Urinary bladder (tissue), 4 donors: ENCODE results near the gene CARD19. TPM values are rescaled to one million over a fixed set of nuclear protein-coding genes. Genes with fewer than 3 reads are reported as not detected.
"Not testable (repeated sequence)": the region's sequence is repeated elsewhere in the genome, so short reads cannot be mapped to it uniquely, and the experiment has no call there.

ENCODE experiments used
- DNase-seq: peaks from one replicate; pipeline ENCODE4 v3.0.0-alpha.2; 2015; ENCODE audit errors: extremely low spot score
- H3K27ac ChIP-seq: one replicate; pipeline ENCODE4 v1.5.1; 2013; ENCODE audit warnings: low read depth, mild to moderate bottlenecking, moderate library complexity
- H3K36me3 ChIP-seq: one replicate; pipeline ENCODE4 v1.6.1; 2013; ENCODE audit warnings: mild to moderate bottlenecking, moderate library complexity; ENCODE audit not compliant: insufficient read depth
- H3K4me1 ChIP-seq: one replicate; pipeline ENCODE4 v1.6.1; 2013; ENCODE audit warnings: mild to moderate bottlenecking, moderate library complexity; ENCODE audit not compliant: insufficient read depth
- H3K4me3 ChIP-seq: one replicate; pipeline ENCODE4 v1.5.1; 2013; ENCODE audit warnings: low read depth, low read length
- WGBS: extraction: QIAGEN DNeasy Blood & Tissue Kit; methylation state at CpG from one replicate; pipeline ENCODE4 v1.1.7; 2013; 5-methylcytosine and 5-hydroxymethylcytosine counted together
- polyA plus RNA-seq: library from polyadenylated mRNA; stranded (reverse); fragments of 200-250 nt; gene quantifications from one replicate; pipeline ENCODE4 v1.2.3, GENCODE V29; 2013
- total RNA-seq: library from RNA; depleted of rRNA; stranded (reverse); fragments of >200 nt; gene quantifications from one replicate; pipeline ENCODE4 v1.2.3, GENCODE V29; 2014
- donor health status: healthy with polysubstance abuse.
- donor health status: healthy.

The CARD19 gene
- total and polyA plus RNA-seq, 2 donors = 14.8 to 77.0 TPM

- no peak overlapping the region for H3K27ac ChIP-seq
- no peaks in the 10 kb centered on the region for H3K36me3 ChIP-seq
- H3K4me3 ChIP-seq = no peak overlapping the region
- DNase-seq = no peak
- WGBS = 79% methylated on average over 7 of the region's 7 CpGs
- peaks cover 2% of the 10 kb centered on the region for H3K4me1 ChIP-seq
Observed at GRCh38 chr9:93138171-93138764, 42.3 kb downstream of the CARD19 start.

GRCh38 chr9:93139365-93140182, 43.6 kb downstream of the CARD19 start:
- Histone ChIP-seq H3K36me3 (no peaks in the 10 kb centered on the region), H3K4me3 (no peak overlapping the region), H3K27ac (no peak overlapping the region), H3K4me1 (peaks cover 2% of the 10 kb centered on the region)
- WGBS = 89% methylated on average over 16 of the region's 16 CpGs
- no peak for DNase-seq

GRCh38 chr9:93141771-93142483, 45.9 kb downstream of the CARD19 start:
- WGBS = 74% methylated on average over 8 of the region's 8 CpGs
- Histone ChIP-seq H3K27ac (peak overlapping the region; percentile 75), H3K36me3 (no peaks in the 10 kb centered on the region), H3K4me1 (peaks cover 2% of the 10 kb centered on the region), H3K4me3 (no peak overlapping the region)
- DNase-seq = no peak

- 52% methylated on average over 15 of the region's 15 CpGs for WGBS
- no peak for DNase-seq
- H3K36me3 ChIP-seq = no peaks in the 10 kb centered on the region
- H3K4me3 ChIP-seq = no peak overlapping the region
- H3K27ac ChIP-seq = no peak overlapping the region
- peaks cover 2% of the 10 kb centered on the region for H3K4me1 ChIP-seq
Observed at GRCh38 chr9:93143830-93144530, 48.0 kb downstream of the CARD19 start.

GRCh38 chr9:93146696-93147095, 50.7 kb downstream of the CARD19 start:
- not testable (repeated sequence) for H3K4me1 ChIP-seq, H3K4me3 ChIP-seq, H3K36me3 ChIP-seq, H3K27ac ChIP-seq, DNase-seq
- 85% methylated on average over 6 of the region's 6 CpGs for WGBS

GRCh38 chr9:93147632-93148031, 51.6 kb downstream of the CARD19 start:
- WGBS = 69% methylated on average over 2 of the region's 2 CpGs
- H3K4me3 ChIP-seq = no peak overlapping the region

GRCh38 chr9:93148721-93149120, 52.7 kb downstream of the CARD19 start:
- H3K36me3 ChIP-seq = no peaks in the 10 kb centered on the region
- no peak overlapping the region for H3K27ac ChIP-seq
- H3K4me1 ChIP-seq = no peaks in the 10 kb centered on the region
- no peak for DNase-seq
- no peak overlapping the region for H3K4me3 ChIP-seq
- 89% methylated on average over 2 of the region's 2 CpGs for WGBS

More at GRCh38 chr9:93147632-93148031, 51.6 kb downstream of the CARD19 start:
- H3K36me3 ChIP-seq = no peaks in the 10 kb centered on the region
- H3K4me1 ChIP-seq = no peaks in the 10 kb centered on the region
- DNase-seq = no peak
- H3K27ac ChIP-seq = no peak overlapping the region

GRCh38 chr9:93149361-93149760, 53.3 kb downstream of the CARD19 start:
- WGBS = 51% methylated on average over 1 of the region's 1 CpG
- Histone ChIP-seq H3K4me1 (no peaks in the 10 kb centered on the region), H3K27ac (no peak overlapping the region), H3K4me3 (no peak overlapping the region), H3K36me3 (no peaks in the 10 kb centered on the region)
- DNase-seq = no peak

- DNase-seq = no peak
- 85% methylated on average over 10 of the region's 10 CpGs for WGBS
- H3K36me3 ChIP-seq = no peaks in the 10 kb centered on the region
- no peaks in the 10 kb centered on the region for H3K4me1 ChIP-seq
- H3K4me3 ChIP-seq = no peak overlapping the region
- no peak overlapping the region for H3K27ac ChIP-seq
Observed at GRCh38 chr9:93151097-93151784, 55.2 kb downstream of the CARD19 start.

- H3K36me3 ChIP-seq = no peaks in the 10 kb centered on the region
- no peak overlapping the region for H3K4me3 ChIP-seq
- H3K4me1 ChIP-seq = no peaks in the 10 kb centered on the region
- WGBS = 80% methylated on average over 14 of the region's 14 CpGs
- no peak for DNase-seq
- no peak overlapping the region for H3K27ac ChIP-seq
Observed at GRCh38 chr9:93154293-93154903, 58.4 kb downstream of the CARD19 start.

- 86% methylated on average over 16 of the region's 16 CpGs for WGBS
- Histone ChIP-seq H3K27ac (no peak overlapping the region), H3K4me3 (no peak overlapping the region), H3K36me3 (no peaks in the 10 kb centered on the region), H3K4me1 (no peaks in the 10 kb centered on the region)
- DNase-seq = no peak
Observed at GRCh38 chr9:93155716-93156474, 59.9 kb downstream of the CARD19 start.

- WGBS = 92% methylated on average over 11 of the region's 11 CpGs
- no peaks in the 10 kb centered on the region for H3K4me1 ChIP-seq
- H3K36me3 ChIP-seq = no peaks in the 10 kb centered on the region
- no peak overlapping the region for H3K4me3 ChIP-seq
- DNase-seq = no peak
- H3K27ac ChIP-seq = no peak overlapping the region
Observed at GRCh38 chr9:93156475-93157008, 60.5 kb downstream of the CARD19 start.
